Gastrocnemius medialis (tissue), 4 donors: ENCODE results near the gene ARHGAP22. TPM values are rescaled to one million over a fixed set of nuclear protein-coding genes. Genes with fewer than 3 reads are reported as not detected.

Experiments used
- ATAC-seq, 2 donors: fragments of 150-250 bp; one replicate each; pipeline ENCODE4 v1.9.1; 2016
- DNase-seq, 2 donors: peaks; one replicate each; pipeline ENCODE4 v3.0.0-alpha.2; 2019
- H3K27ac ChIP-seq, 4 donors: fragments of 200-600 bp; sonication (generic); 1 replicate in 1 of 4; 2 replicates in 3 of 4; pipeline ENCODE4 v1.5.1; 2016 to 2018; ENCODE audit warnings: mild to moderate bottlenecking in 2 of 4, moderate library complexity in 1 of 4
- H3K27me3 ChIP-seq, 3 donors: fragments of 200-600 bp; sonication (generic) in 2 of 3; 1 replicate in 1 of 3; 2 replicates in 2 of 3; pipeline versions ENCODE4 v1.5.1 to v1.6.0; 2016 to 2019; ENCODE audit warnings: mild to moderate bottlenecking in 1 of 3, moderate library complexity in 1 of 3
- H3K36me3 ChIP-seq, 2 donors: fragments of 200-600 bp; sonication (generic) in 1 of 2; one replicate each; pipeline ENCODE4 v1.5.1; 2017 to 2018
- H3K4me1 ChIP-seq, 2 donors: fragments of 200-600 bp; sonication (generic) in 1 of 2; one replicate each; pipeline ENCODE4 v1.5.1; 2016 to 2017; ENCODE audit warnings: mild to moderate bottlenecking in 2 of 2
- H3K4me3 ChIP-seq, 4 donors: fragments of 200-600 bp; sonication (generic) in 3 of 4; 1 replicate in 1 of 4; 2 replicates in 3 of 4; pipeline ENCODE4 v1.5.1; 2016 to 2019; ENCODE audit warnings: mild to moderate bottlenecking in 2 of 4
- H3K9me3 ChIP-seq, 3 donors: fragments of 200-600 bp; sonication (generic) in 2 of 3; 1 replicate in 1 of 3; 2 replicates in 2 of 3; pipeline ENCODE4 v1.5.1; 2016 to 2019
- POLR2A ChIP-seq, 2 donors: fragments of 450-650 bp; IDR thresholded peaks; one replicate each; pipeline ENCODE4 v1.6.1; 2017; ENCODE audit warnings: antibody characterized with exemption in 2 of 2, mild to moderate bottlenecking in 2 of 2, moderate library complexity in 2 of 2
- in situ Hi-C, 4 donors: fragments of 200-750 bp; cut with MboI; loops; one replicate each; pipeline versions ENCODE4 v1.15.0 to v1.8.0; 2017; ENCODE audit warnings: low sequenced_read_pairs in 4 of 4
- intact Hi-C: fragments of 100-400 bp; cut with DNase I; formaldehyde crosslinking; loops from one replicate; pipeline ENCODE4 v1.15.1; 2023; ENCODE audit warnings: low total_unique reads
- total RNA-seq, 4 donors: library from RNA; depleted of rRNA; stranded (reverse); fragments of >200 nt; gene quantifications; one replicate each; pipeline versions ENCODE4 v1.1.0 to v1.2.3, GENCODE V29; 2016
- TF ChIP-seq, protein P1 (sequence below), 5 experiments: fragments of 450-650 bp in 3 of 5; fragments of 200-600 bp in 2 of 5; sonication (generic) in 2 of 5; IDR thresholded peaks in 4 of 5; conservative IDR thresholded peaks in 1 of 5; 1 replicate in 4 of 5; 2 replicates in 1 of 5; pipeline ENCODE4 v1.5.1; 2016 to 2019; ENCODE audit warnings: antibody characterized with exemption in 5 of 5, mild to moderate bottlenecking in 3 of 5, moderate library complexity in 3 of 5

Gene ARHGAP22
- total RNA-seq, 4 donors from 2014 or later = 0.69 to 0.92 (median 0.72) TPM; not detected in 1

DNA sequence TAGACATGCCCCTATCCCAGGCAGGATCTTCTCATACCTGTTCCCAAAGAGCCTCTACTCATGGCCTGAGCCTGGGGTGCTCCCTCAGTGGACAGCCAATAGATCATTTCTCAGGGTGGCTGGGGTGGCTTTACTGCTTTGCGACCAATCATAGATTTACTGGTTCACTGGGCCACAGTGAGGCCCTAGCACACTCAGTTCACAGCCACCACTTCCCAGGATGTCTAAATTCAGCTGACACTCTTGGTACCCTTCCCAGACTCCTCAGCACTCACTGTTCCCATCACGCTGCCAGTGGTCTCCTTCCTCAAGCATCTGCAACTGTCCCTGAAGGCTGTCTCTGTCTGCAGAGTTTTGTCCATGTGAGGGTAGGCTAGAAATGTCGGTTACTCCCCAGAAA, 50.6 kb downstream of the ARHGAP22 start:
- TF ChIP-seq POLR2A (IDR thresholded peaks at IDR 0.05) = no peak
- TF ChIP-seq, protein P1, sequence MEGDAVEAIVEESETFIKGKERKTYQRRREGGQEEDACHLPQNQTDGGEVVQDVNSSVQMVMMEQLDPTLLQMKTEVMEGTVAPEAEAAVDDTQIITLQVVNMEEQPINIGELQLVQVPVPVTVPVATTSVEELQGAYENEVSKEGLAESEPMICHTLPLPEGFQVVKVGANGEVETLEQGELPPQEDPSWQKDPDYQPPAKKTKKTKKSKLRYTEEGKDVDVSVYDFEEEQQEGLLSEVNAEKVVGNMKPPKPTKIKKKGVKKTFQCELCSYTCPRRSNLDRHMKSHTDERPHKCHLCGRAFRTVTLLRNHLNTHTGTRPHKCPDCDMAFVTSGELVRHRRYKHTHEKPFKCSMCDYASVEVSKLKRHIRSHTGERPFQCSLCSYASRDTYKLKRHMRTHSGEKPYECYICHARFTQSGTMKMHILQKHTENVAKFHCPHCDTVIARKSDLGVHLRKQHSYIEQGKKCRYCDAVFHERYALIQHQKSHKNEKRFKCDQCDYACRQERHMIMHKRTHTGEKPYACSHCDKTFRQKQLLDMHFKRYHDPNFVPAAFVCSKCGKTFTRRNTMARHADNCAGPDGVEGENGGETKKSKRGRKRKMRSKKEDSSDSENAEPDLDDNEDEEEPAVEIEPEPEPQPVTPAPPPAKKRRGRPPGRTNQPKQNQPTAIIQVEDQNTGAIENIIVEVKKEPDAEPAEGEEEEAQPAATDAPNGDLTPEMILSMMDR (IDR thresholded peaks at IDR 0.05 in 4 of 5, conservative IDR thresholded peaks at IDR 0.05 in 1 of 5) = no peak
- in situ Hi-C loops (loop anchor here in 3 of 4 donors (5.0 to 10.0 kb wide), 2 partner anchors 101 to 103 kb away; no protein-coding TSS in a partner anchor), intact Hi-C loops (no loop called here)
- H3K9me3 ChIP-seq = no peaks in the 10 kb centered on the region
- no peaks in the 10 kb centered on the region for H3K27me3 ChIP-seq
- H3K4me3 ChIP-seq = no peak overlapping the region
- peak; percentile 21 to 27 for DNase-seq
- H3K27ac ChIP-seq = peak overlapping the region in 1 of 4 donors; percentile 38
- H3K36me3 ChIP-seq = no peaks in the 10 kb centered on the region
- no peaks in the 10 kb centered on the region for H3K4me1 ChIP-seq
- ATAC-seq = peak; percentile 27 to 77

DNA sequence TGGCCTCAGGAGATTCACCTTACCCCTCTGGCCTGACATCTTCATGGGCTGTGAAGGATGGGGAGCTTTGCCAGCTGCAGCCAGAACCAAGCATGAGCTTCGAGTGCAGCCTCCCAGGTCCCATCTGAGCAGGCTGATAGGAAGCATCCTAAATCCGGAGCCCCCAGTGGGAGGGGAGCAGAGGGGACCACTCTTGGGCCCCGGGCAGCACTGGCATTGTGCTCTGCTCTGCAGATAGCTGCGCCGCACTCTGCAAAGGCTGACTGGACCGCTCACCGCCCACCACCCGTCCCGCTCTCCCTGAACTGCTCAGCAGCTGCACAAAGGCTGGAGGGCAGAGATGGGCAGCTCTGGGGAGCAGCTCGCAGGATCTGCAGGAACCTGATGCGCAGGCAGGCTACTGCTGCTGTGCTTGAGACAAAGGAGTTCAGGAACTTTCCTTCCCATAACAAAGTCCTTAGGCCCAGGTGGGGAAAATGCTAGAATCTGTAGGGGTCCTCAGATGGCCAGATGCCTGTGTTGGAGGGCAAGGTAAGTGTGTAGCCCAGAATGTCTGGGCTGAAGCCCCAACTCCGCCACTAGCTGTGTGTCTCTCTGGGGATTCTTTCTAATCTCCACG, 51.8 kb downstream of the ARHGAP22 start:
- ATAC-seq = no peak
- in situ Hi-C loops = loop anchor here in 3 of 4 donors (5.0 to 10.0 kb wide), 2 partner anchors 102 to 104 kb away; no protein-coding TSS in a partner anchor
- no peaks in the 10 kb centered on the region for H3K36me3 ChIP-seq
- no peak overlapping the region for H3K4me3 ChIP-seq
- no peaks in the 10 kb centered on the region for H3K27me3 ChIP-seq
- H3K9me3 ChIP-seq = no peaks in the 10 kb centered on the region
- no peak overlapping the region for H3K27ac ChIP-seq
- H3K4me1 ChIP-seq = no peaks in the 10 kb centered on the region
- no peak for TF ChIP-seq POLR2A (IDR thresholded peaks at IDR 0.05)
- TF ChIP-seq, protein P1 (IDR thresholded peaks at IDR 0.05 in 4 of 5, conservative IDR thresholded peaks at IDR 0.05 in 1 of 5) = no peak
- no peak for DNase-seq
- intact Hi-C loops = no loop called here

DNA sequence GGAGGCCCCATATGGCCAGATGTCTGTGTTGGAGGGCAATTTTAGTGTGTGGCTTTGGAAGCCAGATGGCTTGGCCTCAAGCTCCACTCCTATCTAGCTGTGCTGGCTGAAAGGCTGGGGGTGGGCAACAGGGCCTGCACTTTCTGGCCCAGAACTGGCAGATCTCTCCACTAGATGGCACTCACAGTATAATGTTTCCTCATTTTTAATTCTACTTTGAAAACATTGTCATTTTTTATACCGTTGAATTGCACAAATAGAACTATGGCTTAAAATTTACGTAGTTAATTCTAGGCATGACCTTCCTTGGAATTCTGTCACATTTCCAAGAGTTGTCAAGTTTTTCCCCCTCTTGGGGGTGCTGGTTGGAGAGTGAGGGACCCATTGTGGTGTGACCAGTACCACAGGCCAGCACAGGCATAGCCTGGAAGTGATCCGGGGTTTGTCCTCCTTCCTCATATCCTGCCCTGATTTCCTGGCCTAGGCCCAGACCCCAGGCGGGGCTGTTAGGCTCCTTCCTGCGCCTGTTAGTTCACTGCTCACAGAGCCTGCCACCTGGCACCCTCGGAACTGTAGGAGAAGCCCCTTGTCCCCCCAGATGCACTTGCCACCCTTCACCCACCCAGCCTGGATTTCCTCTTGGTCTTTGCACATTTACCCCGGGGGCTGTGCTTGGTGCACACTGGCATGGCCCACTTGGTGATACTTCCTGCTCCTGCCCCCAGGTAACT, 52.8 kb downstream of the ARHGAP22 start:
- ATAC-seq (no peak), DNase-seq (no peak)
- H3K4me3 ChIP-seq = no peak overlapping the region
- TF ChIP-seq, protein P1 (IDR thresholded peaks at IDR 0.05 in 4 of 5, conservative IDR thresholded peaks at IDR 0.05 in 1 of 5) = peak; percentile 21 to 55 (median 46)
- TF ChIP-seq POLR2A (IDR thresholded peaks at IDR 0.05) = no peak
- no peaks in the 10 kb centered on the region for H3K27me3 ChIP-seq
- no peaks in the 10 kb centered on the region for H3K9me3 ChIP-seq
- H3K4me1 ChIP-seq = no peaks in the 10 kb centered on the region
- intact Hi-C loops = no loop called here
- H3K36me3 ChIP-seq = no peaks in the 10 kb centered on the region
- in situ Hi-C loops = loop anchor here in 3 of 4 donors (5.0 to 10.0 kb wide), 2 partner anchors 103 to 105 kb away; no protein-coding TSS in a partner anchor
- no peak overlapping the region for H3K27ac ChIP-seq

- intact Hi-C loops (no loop called here), in situ Hi-C loops (loop anchor here in 3 of 4 donors (5.0 to 10.0 kb wide), 2 partner anchors 104 to 106 kb away; no protein-coding TSS in a partner anchor)
- Histone ChIP-seq H3K4me3 (no peak overlapping the region), H3K27ac (no peak overlapping the region), H3K9me3 (no peaks in the 10 kb centered on the region), H3K4me1 (no peaks in the 10 kb centered on the region), H3K36me3 (no peaks in the 10 kb centered on the region), H3K27me3 (no peaks in the 10 kb centered on the region)
- DNase-seq (no peak), ATAC-seq (no peak)
- TF ChIP-seq, protein P1 (IDR thresholded peaks at IDR 0.05 in 4 of 5, conservative IDR thresholded peaks at IDR 0.05 in 1 of 5) = no peak
- no peak for TF ChIP-seq POLR2A (IDR thresholded peaks at IDR 0.05)
Measured at GRCh38 chr10:48550977-48551376, 53.9 kb downstream of the ARHGAP22 start.
